Astrocyte (in vitro differentiated cells and primary cell): ENCODE data around the gene B4GALNT1. TPM values are rescaled to one million over a fixed set of nuclear protein-coding genes. Genes with fewer than 3 reads are reported as not detected.

ENCODE experiments used
- DNase-seq: peaks from one replicate; pipeline ENCODE4 v3.0.0-alpha.2; 2010; ENCODE audit warnings: low read depth
- FAIRE-seq: peaks from 2 replicates; lab custom pipeline; 2011; peaks lifted over from hg19 to GRCh38; lab: Jason Lieb, UNC
- H2AFZ ChIP-seq: 2 replicates; pipeline ENCODE4 v1.6.0; 2012; ENCODE audit warnings: low read depth, low read length, inconsistent platforms
- H3K27ac ChIP-seq: 2 replicates; pipeline ENCODE4 v1.5.1; 2011; ENCODE audit warnings: low read depth, low read length, inconsistent platforms
- H3K27me3 ChIP-seq: 2 replicates; pipeline ENCODE4 v1.6.0; 2011; ENCODE audit warnings: low read length, inconsistent platforms; ENCODE audit not compliant: insufficient read depth
- H3K36me3 ChIP-seq: 2 replicates; pipeline ENCODE4 v1.5.1; 2011; ENCODE audit warnings: low read length, inconsistent platforms; ENCODE audit not compliant: insufficient read depth
- H3K4me1 ChIP-seq: 2 replicates; pipeline ENCODE4 v1.5.1; 2011; ENCODE audit warnings: low read length, inconsistent platforms; ENCODE audit not compliant: insufficient read depth
- H3K4me2 ChIP-seq: 2 replicates; pipeline ENCODE4 v1.6.0; 2012; ENCODE audit warnings: low read length, inconsistent platforms
- H3K4me3 ChIP-seq: 2 replicates; pipeline ENCODE4 v1.5.1; 2011; ENCODE audit warnings: low read depth, mild to moderate bottlenecking, low read length, inconsistent platforms; ENCODE audit not compliant: insufficient read depth
- H3K79me2 ChIP-seq: 2 replicates; pipeline ENCODE4 v1.6.0; 2012; ENCODE audit warnings: mild to moderate bottlenecking, low read length, inconsistent platforms; ENCODE audit not compliant: insufficient read depth
- H3K9ac ChIP-seq: 2 replicates; pipeline ENCODE4 v1.6.0; 2012; ENCODE audit warnings: mild to moderate bottlenecking, low read length, inconsistent platforms
- H3K9me3 ChIP-seq: 2 replicates; pipeline ENCODE4 v1.5.1; 2012; ENCODE audit warnings: low read depth, mild to moderate bottlenecking, low read length, inconsistent platforms; ENCODE audit not compliant: insufficient read depth
- H4K20me1 ChIP-seq: 2 replicates; pipeline ENCODE4 v1.6.0; 2012; ENCODE audit warnings: low read length, inconsistent platforms; ENCODE audit not compliant: insufficient read depth
- H3K27ac Mint-ChIP-seq: one replicate; pipeline ENCODE4 v1.8.0; 2021; ENCODE audit warnings: mild to moderate bottlenecking, mixed read lengths; ENCODE audit not compliant: unreplicated experiment
- H3K27me3 Mint-ChIP-seq: one replicate; pipeline ENCODE4 v1.8.0; 2021; ENCODE audit warnings: low read depth, mixed read lengths; ENCODE audit not compliant: unreplicated experiment
- H3K36me3 Mint-ChIP-seq: one replicate; pipeline ENCODE4 v1.8.0; 2021; ENCODE audit warnings: low read depth, mixed read lengths; ENCODE audit not compliant: unreplicated experiment
- H3K4me1 Mint-ChIP-seq: one replicate; pipeline ENCODE4 v1.8.0; 2021; ENCODE audit warnings: low read depth, mixed read lengths; ENCODE audit not compliant: unreplicated experiment
- H3K4me3 Mint-ChIP-seq: one replicate; pipeline ENCODE4 v1.8.0; 2021; ENCODE audit warnings: mild to moderate bottlenecking, moderate library complexity, mixed read lengths; ENCODE audit not compliant: unreplicated experiment
- H3K9me3 Mint-ChIP-seq: one replicate; pipeline ENCODE4 v1.8.0; 2021; ENCODE audit warnings: mild to moderate bottlenecking, mixed read lengths; ENCODE audit not compliant: unreplicated experiment
- EZH2 ChIP-seq: IDR thresholded peaks from 2 replicates; pipeline ENCODE4 v1.6.1; 2012; ENCODE audit warnings: mild to moderate bottlenecking, low read length, inconsistent platforms; ENCODE audit not compliant: insufficient read depth
- total RNA-seq: library from RNA; stranded (reverse); gene quantifications from 2 replicates; pipeline ENCODE4 v1.2.1, GENCODE V29; 2021
- TF ChIP-seq, protein P1 (sequence below): IDR thresholded peaks from 2 replicates; pipeline ENCODE4 v1.5.1; 2011; ENCODE audit warnings: low read depth, mild to moderate bottlenecking, inconsistent platforms, low read length, moderate library complexity; ENCODE audit not compliant: insufficient read depth

The B4GALNT1 gene
- total RNA-seq, 1 donor from 2014 or later = 2.5 TPM

DNA sequence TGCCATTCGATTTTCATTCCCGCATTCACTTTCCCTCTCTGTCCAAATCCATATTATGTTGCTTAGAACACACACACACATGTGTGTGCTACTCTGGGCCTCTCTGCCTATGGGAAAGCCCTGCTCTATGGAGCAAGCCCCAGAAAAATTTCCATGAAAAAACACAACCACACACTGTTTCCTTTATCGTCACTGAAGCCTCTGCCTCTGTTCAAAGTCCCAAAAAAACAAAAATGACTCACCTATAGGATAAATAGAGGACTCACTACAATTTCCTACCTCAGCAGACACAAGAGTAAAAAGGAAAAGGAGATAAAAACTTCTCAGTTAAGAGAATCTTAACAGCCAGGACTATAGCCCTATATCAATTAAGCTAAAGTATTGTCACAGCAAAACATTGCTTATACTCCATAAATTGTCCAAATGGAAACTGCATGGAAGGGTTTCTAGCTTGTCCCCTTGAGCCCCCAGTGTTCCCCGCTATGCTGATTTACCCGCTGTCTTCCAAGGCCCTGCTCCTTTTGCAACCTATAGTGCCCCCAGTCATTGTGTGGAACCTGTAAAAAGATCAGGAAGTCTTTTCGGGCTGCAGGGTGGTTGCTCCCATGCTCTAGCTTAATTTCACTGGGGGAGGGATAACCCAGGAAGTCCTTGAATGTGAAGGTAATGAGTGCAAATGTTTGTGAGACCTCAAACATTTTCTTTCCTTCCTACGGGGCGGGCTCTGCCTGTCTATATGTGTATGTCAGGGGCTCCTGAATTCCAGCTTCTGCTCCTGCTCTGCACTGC, 53.1 kb downstream of the B4GALNT1 start:
- Mint-ChIP-seq H3K4me1 (peaks cover 11% of the 10 kb centered on the region), H3K27ac (no peak overlapping the region), H3K36me3 (peaks cover 41% of the 10 kb centered on the region), H3K9me3 (peaks cover 11% of the 10 kb centered on the region), H3K4me3 (no peak overlapping the region), H3K27me3 (peaks cover 8% of the 10 kb centered on the region)
- no peak overlapping the region for H3K9ac ChIP-seq
- no peaks in the 10 kb centered on the region for H3K36me3 ChIP-seq
- H4K20me1 ChIP-seq = no peaks in the 10 kb centered on the region
- H3K9me3 ChIP-seq = no peaks in the 10 kb centered on the region
- H3K27me3 ChIP-seq = no peaks in the 10 kb centered on the region
- H3K27ac ChIP-seq = no peak overlapping the region
- no peak overlapping the region for H2AFZ ChIP-seq
- TF ChIP-seq, protein P1, sequence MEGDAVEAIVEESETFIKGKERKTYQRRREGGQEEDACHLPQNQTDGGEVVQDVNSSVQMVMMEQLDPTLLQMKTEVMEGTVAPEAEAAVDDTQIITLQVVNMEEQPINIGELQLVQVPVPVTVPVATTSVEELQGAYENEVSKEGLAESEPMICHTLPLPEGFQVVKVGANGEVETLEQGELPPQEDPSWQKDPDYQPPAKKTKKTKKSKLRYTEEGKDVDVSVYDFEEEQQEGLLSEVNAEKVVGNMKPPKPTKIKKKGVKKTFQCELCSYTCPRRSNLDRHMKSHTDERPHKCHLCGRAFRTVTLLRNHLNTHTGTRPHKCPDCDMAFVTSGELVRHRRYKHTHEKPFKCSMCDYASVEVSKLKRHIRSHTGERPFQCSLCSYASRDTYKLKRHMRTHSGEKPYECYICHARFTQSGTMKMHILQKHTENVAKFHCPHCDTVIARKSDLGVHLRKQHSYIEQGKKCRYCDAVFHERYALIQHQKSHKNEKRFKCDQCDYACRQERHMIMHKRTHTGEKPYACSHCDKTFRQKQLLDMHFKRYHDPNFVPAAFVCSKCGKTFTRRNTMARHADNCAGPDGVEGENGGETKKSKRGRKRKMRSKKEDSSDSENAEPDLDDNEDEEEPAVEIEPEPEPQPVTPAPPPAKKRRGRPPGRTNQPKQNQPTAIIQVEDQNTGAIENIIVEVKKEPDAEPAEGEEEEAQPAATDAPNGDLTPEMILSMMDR = no peak
- TF ChIP-seq EZH2 = no peak
- H3K4me1 ChIP-seq = no peaks in the 10 kb centered on the region
- DNase-seq (no peak), FAIRE-seq (no peak)
- H3K79me2 ChIP-seq = no peaks in the 10 kb centered on the region
- no peak overlapping the region for H3K4me2 ChIP-seq
- H3K4me3 ChIP-seq = no peak overlapping the region

DNA sequence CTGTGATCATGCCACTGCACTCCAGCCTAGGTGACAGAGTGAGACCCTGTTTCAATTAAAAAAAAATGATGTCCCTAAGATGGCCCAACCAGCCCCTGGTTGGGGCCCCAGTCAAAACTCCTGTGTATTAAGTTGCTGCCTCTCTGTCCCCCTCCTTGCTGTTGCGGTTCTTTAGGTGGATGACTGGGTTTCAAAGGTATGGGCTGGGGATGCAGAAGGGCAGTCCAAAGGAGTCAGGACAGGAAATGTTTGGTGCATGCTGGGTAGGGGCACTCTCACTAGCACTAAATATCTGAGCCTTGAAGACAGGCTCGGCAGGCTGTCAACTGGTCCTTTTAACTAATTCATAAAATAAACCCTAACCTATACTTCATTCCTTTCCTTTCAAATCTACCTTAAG, 54.0 kb downstream of the B4GALNT1 start:
- no peak for TF ChIP-seq EZH2
- TF ChIP-seq, protein P1 = no peak
- FAIRE-seq = no peak
- Histone ChIP-seq H3K27me3 (no peaks in the 10 kb centered on the region), H3K79me2 (no peaks in the 10 kb centered on the region), H3K9me3 (no peaks in the 10 kb centered on the region), H3K4me1 (no peaks in the 10 kb centered on the region), H3K27ac (no peak overlapping the region), H4K20me1 (no peaks in the 10 kb centered on the region), H3K4me2 (no peak overlapping the region), H3K9ac (no peak overlapping the region), H2AFZ (no peak overlapping the region), H3K4me3 (no peak overlapping the region), H3K36me3 (no peaks in the 10 kb centered on the region)
- H3K9me3 Mint-ChIP-seq = peaks cover 11% of the 10 kb centered on the region
- no peak for DNase-seq
- no peak overlapping the region for H3K4me3 Mint-ChIP-seq
- H3K36me3 Mint-ChIP-seq = peaks cover 44% of the 10 kb centered on the region
- H3K4me1 Mint-ChIP-seq = peaks cover 11% of the 10 kb centered on the region
- H3K27me3 Mint-ChIP-seq = peaks cover 2% of the 10 kb centered on the region
- H3K27ac Mint-ChIP-seq = no peak overlapping the region
